ENCODE data around the gene COQ8A. TPM values are rescaled to one million over a fixed set of nuclear protein-coding genes. Genes with fewer than 3 reads are reported as not detected.

Gene COQ8A
- total RNA-seq, 4 donors from 2014 or later, result 73.1 to 118 (median 80.9) TPM

- no peak for TF ChIP-seq POLR2AphosphoS5 (IDR thresholded peaks at IDR 0.05)
- TF ChIP-seq POLR2A (IDR thresholded peaks at IDR 0.05; ENCODE audit: low read depth), result no peak
- no peak for TF ChIP-seq CTCF (IDR thresholded peaks at IDR 0.05)
- no peak for TF ChIP-seq EP300 (IDR thresholded peaks at IDR 0.05)
- Histone ChIP-seq H3K4me1 (peaks cover 37 to 51% (median 48%) of the 10 kb centered on the region in 4 donors), H3K27me3 (no peaks in the 10 kb centered on the region), H3K4me3 (no peak overlapping the region), H3K27ac (replicated peaks in 1 of 4) (peak overlapping the region; percentile 20 to 82 (median 72)), H3K9me3 (no peaks in the 10 kb centered on the region), H3K36me3 (peaks cover 7 to 63% (median 57%) of the 10 kb centered on the region in 4 donors)
- intact Hi-C loops (cut with DNase I), result no loop called here
- DNase-seq (ENCODE audit: extremely low spot score), result no peak
- WGBS, result 92% methylated on average over 4 of the region's 23 CpGs
These were observed 25.7 kb downstream of the COQ8A start for GRCh38 chr1:226965581-226966440.

DNA sequence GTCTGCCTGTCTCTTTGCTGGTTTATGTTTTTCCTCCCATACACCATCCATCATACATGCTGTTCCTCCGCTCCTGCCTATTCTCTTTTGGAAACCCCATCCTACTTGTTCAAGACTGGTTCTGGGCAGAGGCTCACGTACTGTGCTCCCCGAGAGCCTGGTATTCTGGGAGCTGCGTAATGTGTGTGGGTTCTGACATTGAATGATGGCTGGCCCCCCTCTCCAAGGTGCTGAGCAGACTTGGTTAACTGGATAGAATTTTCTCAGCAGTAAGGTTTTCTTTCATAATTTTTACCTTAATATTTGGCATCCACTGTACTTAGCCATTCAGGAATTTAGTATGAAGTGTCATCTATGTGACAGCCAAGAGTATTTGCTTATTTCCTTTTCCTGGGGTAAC is 26.6 kb downstream of the COQ8A start:
- intact Hi-C loops (cut with DNase I), result no loop called here
- TF ChIP-seq EP300 (IDR thresholded peaks at IDR 0.05), result no peak
- no peak for TF ChIP-seq POLR2AphosphoS5 (IDR thresholded peaks at IDR 0.05)
- no peak for TF ChIP-seq POLR2A (IDR thresholded peaks at IDR 0.05; ENCODE audit: low read depth)
- no peak for TF ChIP-seq CTCF (IDR thresholded peaks at IDR 0.05)
- no peak for DNase-seq (ENCODE audit: extremely low spot score)
- H3K27ac ChIP-seq (replicated peaks in 1 of 4), result peak overlapping the region; percentile 62 to 82 (median 72)
- H3K9me3 ChIP-seq, result peaks cover 0 to 5% (median 0%) of the 10 kb centered on the region in 4 donors
- WGBS, result 82% methylated on average over 4 of the region's 4 CpGs
- H3K27me3 ChIP-seq, result no peaks in the 10 kb centered on the region
- no peak overlapping the region for H3K4me3 ChIP-seq
- H3K4me1 ChIP-seq, result peaks cover 37 to 51% (median 48%) of the 10 kb centered on the region in 4 donors
- peaks cover 7 to 64% (median 54%) of the 10 kb centered on the region in 4 donors for H3K36me3 ChIP-seq

- intact Hi-C loops (cut with DNase I), result no loop called here
- Histone ChIP-seq H3K27ac (replicated peaks in 1 of 4) (peak overlapping the region; percentile 62 to 82 (median 72)), H3K9me3 (peaks cover 0 to 7% (median 0%) of the 10 kb centered on the region in 4 donors), H3K4me3 (no peak overlapping the region), H3K4me1 (peaks cover 41 to 59% (median 54%) of the 10 kb centered on the region in 4 donors), H3K27me3 (no peaks in the 10 kb centered on the region), H3K36me3 (peaks cover 7 to 58% (median 49%) of the 10 kb centered on the region in 4 donors)
- peak; percentile 94 for DNase-seq (ENCODE audit: extremely low spot score)
- TF ChIP-seq EP300 (IDR thresholded peaks at IDR 0.05) (peak; percentile 58), POLR2AphosphoS5 (IDR thresholded peaks at IDR 0.05) (peak; percentile 84 to 88), CTCF (IDR thresholded peaks at IDR 0.05) (no peak)
- WGBS, result 45% methylated on average over 3 of the region's 3 CpGs
These were observed 27.6 kb downstream of the COQ8A start for GRCh38 chr1:226967665-226968064.

DNA sequence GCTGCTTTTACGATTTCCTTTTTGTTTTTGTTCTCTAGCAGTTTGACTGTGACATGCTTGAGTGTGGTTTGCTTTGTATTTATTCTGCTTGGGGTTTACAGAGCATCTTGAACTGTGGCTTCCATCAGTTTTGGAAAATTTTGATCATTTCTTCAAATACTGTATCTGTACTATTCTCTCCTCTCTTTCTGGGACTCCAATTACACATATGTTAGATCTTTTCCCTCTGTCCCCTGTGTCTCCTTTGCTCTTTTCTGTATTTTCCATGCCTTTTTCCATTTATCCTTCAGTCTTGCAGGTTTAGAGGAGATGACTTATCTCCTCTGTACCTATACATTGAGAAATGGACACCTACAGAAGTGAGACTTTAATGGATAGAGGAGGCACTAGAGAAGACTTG is 31.7 kb downstream of the COQ8A start:
- intact Hi-C loops (cut with DNase I), result no loop called here
- H3K4me1 ChIP-seq, result peaks cover 58 to 76% (median 61%) of the 10 kb centered on the region in 4 donors
- no peak overlapping the region for H3K4me3 ChIP-seq
- TF ChIP-seq POLR2A (IDR thresholded peaks at IDR 0.05; ENCODE audit: low read depth) (no peak), POLR2AphosphoS5 (IDR thresholded peaks at IDR 0.05) (no peak), EP300 (IDR thresholded peaks at IDR 0.05) (no peak), CTCF (IDR thresholded peaks at IDR 0.05) (no peak)
- no peak for DNase-seq (ENCODE audit: extremely low spot score)
- peaks cover 0 to 7% (median 0%) of the 10 kb centered on the region in 4 donors for H3K9me3 ChIP-seq
- H3K27me3 ChIP-seq, result no peaks in the 10 kb centered on the region
- peaks cover 0 to 28% (median 13%) of the 10 kb centered on the region in 4 donors for H3K36me3 ChIP-seq
- peak overlapping the region in 3 of 4 donors; percentile 89 to 95 (median 93) for H3K27ac ChIP-seq (replicated peaks in 1 of 4)
- WGBS, result 93% methylated on average over 1 of the region's 1 CpG

Data from esophagus muscularis mucosa (tissue), 4 donors.